GM23338 (cell line): Measurements from ENCODE around the gene C1QTNF2. TPM values are rescaled to one million over a fixed set of nuclear protein-coding genes. Genes with fewer than 3 reads are reported as not detected.
A peak's percentile ranks its signal among the peaks of the same experiment; 100 is the strongest.

Experiments
- ATAC-seq: fragments of 200-7000 bp; cut with Tn5 transposase; 3 replicates; pipeline ENCODE4 v1.9.1; 2020
- DNase-seq: peaks from one replicate; pipeline ENCODE4 v3.0.0-alpha.2; 2015; ENCODE audit warnings: low spot score
- H2AFZ ChIP-seq: fragments of 200-600 bp; sonication (generic); 2 replicates; pipeline ENCODE4 v1.8.0; 2016; ENCODE audit warnings: antibody characterized with exemption, mild to moderate bottlenecking, moderate library complexity
- H3F3A ChIP-seq: fragments of 200-600 bp; sonication (generic); replicated peaks from 2 replicates; pipeline ENCODE4 v1.8.0; 2017; ENCODE audit warnings: antibody characterized with exemption, mixed run types, low read depth
- H3K27ac ChIP-seq: fragments of 200-600 bp; sonication (generic); 2 replicates; pipeline ENCODE4 v1.6.1; 2016; ENCODE audit warnings: low read depth
- H3K27me3 ChIP-seq: fragments of 200-600 bp; sonication (generic); 2 replicates; pipeline ENCODE4 v1.8.0; 2016; ENCODE audit warnings: mild to moderate bottlenecking, mixed run types, moderate library complexity; ENCODE audit not compliant: insufficient read depth
- H3K36me3 ChIP-seq: fragments of 200-600 bp; sonication (generic); 2 replicates; pipeline ENCODE4 v1.8.0; 2016; ENCODE audit warnings: mild to moderate bottlenecking; ENCODE audit not compliant: insufficient read depth
- H3K4me1 ChIP-seq: fragments of 200-600 bp; sonication (generic); 2 replicates; pipeline ENCODE4 v1.8.0; 2016; ENCODE audit warnings: mild to moderate bottlenecking, moderate library complexity; ENCODE audit not compliant: insufficient read depth
- H3K4me2 ChIP-seq: fragments of 200-600 bp; sonication (generic); 2 replicates; pipeline ENCODE4 v1.7.1; 2017; ENCODE audit warnings: mixed run types
- H3K4me3 ChIP-seq: fragments of 200-600 bp; sonication (generic); 2 replicates; pipeline ENCODE4 v1.6.1; 2016; ENCODE audit warnings: mixed run types
- H3K79me2 ChIP-seq: fragments of 200-600 bp; sonication (generic); replicated peaks from 2 replicates; pipeline ENCODE4 v1.8.0; 2017; ENCODE audit warnings: mild to moderate bottlenecking; ENCODE audit not compliant: insufficient read depth
- H3K9me2 ChIP-seq: fragments of 200-600 bp; sonication (generic); 2 replicates; pipeline ENCODE4 v1.8.0; 2017; ENCODE audit not compliant: insufficient read depth
- H4K20me1 ChIP-seq: fragments of 200-600 bp; sonication (generic); replicated peaks from 2 replicates; pipeline ENCODE4 v1.8.0; 2017; ENCODE audit warnings: mild to moderate bottlenecking; ENCODE audit not compliant: insufficient read depth
- H3K27ac Mint-ChIP-seq: 2 replicates; pipeline ENCODE4 v1.8.0; 2020; ENCODE audit warnings: inconsistent platforms, mild to moderate bottlenecking, moderate library complexity, mixed read lengths
- H3K27me3 Mint-ChIP-seq: 3 replicates; pipeline ENCODE4 v1.8.0; 2022; ENCODE audit warnings: low read depth, mild to moderate bottlenecking, moderate library complexity, mixed read lengths, inconsistent platforms; ENCODE audit not compliant: insufficient read depth, poor library complexity
- H3K36me3 Mint-ChIP-seq: 3 replicates; pipeline ENCODE4 v1.8.0; 2021; ENCODE audit warnings: low read depth, mild to moderate bottlenecking, inconsistent platforms, moderate library complexity, mixed read lengths
- H3K4me1 Mint-ChIP-seq: 3 replicates; pipeline ENCODE4 v1.8.0; 2020; ENCODE audit warnings: mild to moderate bottlenecking, inconsistent platforms, mixed read lengths
- H3K4me3 Mint-ChIP-seq: 3 replicates; pipeline ENCODE4 v1.8.0; 2021; ENCODE audit warnings: moderate library complexity, mild to moderate bottlenecking, inconsistent platforms, mixed read lengths
- H3K9me3 Mint-ChIP-seq: 3 replicates; pipeline ENCODE4 v1.8.0; 2020; ENCODE audit warnings: moderate library complexity, mild to moderate bottlenecking, inconsistent platforms, mixed read lengths
- CREB1 ChIP-seq: fragments of 250-450 bp; sonication (Bioruptor Pico); IDR thresholded peaks from 2 replicates; pipeline ENCODE4 v1.5.0; 2020; ENCODE audit warnings: low read depth, mild to moderate bottlenecking, moderate library complexity
- EZH2 ChIP-seq: fragments of 200-600 bp; sonication (generic); IDR thresholded peaks from one replicate; pipeline ENCODE4 v1.8.0; 2017; ENCODE audit warnings: antibody characterized with exemption, mild to moderate bottlenecking, low read depth; ENCODE audit not compliant: unreplicated experiment
- EZH2phosphoT487 ChIP-seq: fragments of 200-600 bp; sonication (generic); IDR thresholded peaks from one replicate; pipeline ENCODE4 v1.8.1; 2018; ENCODE audit warnings: antibody characterized with exemption; ENCODE audit not compliant: unreplicated experiment
- JUNB ChIP-seq: IDR thresholded peaks from one replicate; pipeline ENCODE4 v1.6.1; 2016; ENCODE audit warnings: antibody characterized with exemption; ENCODE audit not compliant: unreplicated experiment
- NANOG ChIP-seq: IDR thresholded peaks from 2 replicates; pipeline ENCODE4 v1.6.1; 2016; ENCODE audit warnings: antibody characterized with exemption, borderline replicate concordance
- POLR2AphosphoS5 ChIP-seq: IDR thresholded peaks from 2 replicates; pipeline ENCODE4 v1.6.1; 2016; ENCODE audit warnings: antibody characterized with exemption, low read depth
- STAT1 ChIP-seq: IDR thresholded peaks from one replicate; pipeline ENCODE4 v1.6.1; 2016; ENCODE audit warnings: antibody characterized with exemption; ENCODE audit not compliant: unreplicated experiment
- ZNF114 ChIP-seq: fragments of 250-450 bp; sonication (Bioruptor Pico); IDR thresholded peaks from 2 replicates; pipeline ENCODE4 v1.5.0; 2020; ENCODE audit warnings: mild to moderate bottlenecking, moderate library complexity
- ZNF331 ChIP-seq: fragments of 250-450 bp; sonication (Bioruptor Pico); IDR thresholded peaks from 2 replicates; pipeline ENCODE4 v1.5.0; 2020; ENCODE audit warnings: low read depth, mild to moderate bottlenecking, moderate library complexity
- polyA plus RNA-seq: library from polyadenylated mRNA; unstranded; fragments of >200 nt; fragmentation: Nextera tagmentation; extraction: Ambion mirVana; gene quantifications from 2 replicates; pipeline ENCODE4 v1.2.1, GENCODE V29; 2016
- total RNA-seq: library from RNA; depleted of rRNA; stranded (reverse); fragments of >200 nt; shearing (Covaris generic); gene quantifications from 2 replicates; pipeline ENCODE4 v1.2.3, GENCODE V29; 2014
- TF ChIP-seq, protein P1 (sequence below), 2 experiments: fragments of 200-600 bp in 1 of 2; sonication (generic) in 1 of 2; conservative IDR thresholded peaks; 2 replicates each; pipeline versions ENCODE4 v1.5.1 to v1.6.1; 2016 to 2017; ENCODE audit warnings: antibody characterized with exemption in 2 of 2, low read depth in 2 of 2, mild to moderate bottlenecking in 2 of 2, moderate library complexity in 1 of 2
- TF ChIP-seq, protein P2 (sequence below): IDR thresholded peaks from 2 replicates; pipeline ENCODE4 v1.6.1; 2016; ENCODE audit warnings: antibody characterized with exemption
- TF ChIP-seq, protein P3 (sequence below): fragments of 250-450 bp; sonication (Bioruptor Pico); IDR thresholded peaks from 2 replicates; pipeline ENCODE4 v1.5.0; 2020; ENCODE audit warnings: mild to moderate bottlenecking, moderate library complexity
- TF ChIP-seq, protein P4 (sequence below): IDR thresholded peaks from one replicate; pipeline ENCODE4 v1.6.1; 2018; ENCODE audit warnings: antibody characterized with exemption; ENCODE audit not compliant: unreplicated experiment

The C1QTNF2 gene
- total and polyA plus RNA-seq, 2 experiments from 2014 or later = 0.56 to 0.92 TPM

DNA sequence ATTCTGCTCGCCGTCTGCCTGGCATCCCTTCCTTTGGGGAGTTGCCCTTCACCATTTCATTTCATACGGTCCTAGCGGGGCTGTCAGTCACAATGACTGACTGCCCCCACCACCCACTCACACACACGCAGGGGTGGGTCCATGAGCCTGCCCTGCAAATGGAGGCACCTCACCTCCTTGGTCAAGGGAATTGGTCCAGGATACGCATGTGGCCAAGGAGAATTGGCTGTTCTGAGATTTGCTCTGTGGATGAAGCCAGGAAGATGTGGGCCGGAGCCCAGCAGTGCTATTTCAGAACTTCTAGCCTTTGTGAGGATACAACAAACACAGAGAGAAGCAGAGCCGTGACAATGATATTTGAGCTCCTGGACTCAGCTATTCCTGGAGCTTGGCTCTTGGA, 17.0 kb downstream of the C1QTNF2 start:
- Mint-ChIP-seq H3K4me3 (no peak overlapping the region), H3K27me3 (peaks cover 4% of the 10 kb centered on the region), H3K4me1 (peaks cover 11% of the 10 kb centered on the region), H3K9me3 (no peaks in the 10 kb centered on the region), H3K36me3 (no peaks in the 10 kb centered on the region; the same call in 2 of the 3 replicates), H3K27ac (no peak overlapping the region)
- H3K4me2 ChIP-seq = no peak overlapping the region
- peak; percentile 57 for DNase-seq
- H3K27me3 ChIP-seq = no peaks in the 10 kb centered on the region
- H4K20me1 ChIP-seq = no peaks in the 10 kb centered on the region
- no peaks in the 10 kb centered on the region for H3K36me3 ChIP-seq
- no peaks in the 10 kb centered on the region for H3K4me1 ChIP-seq
- no peaks in the 10 kb centered on the region for H3F3A ChIP-seq
- H2AFZ ChIP-seq = no peak overlapping the region; the same call in 1 of the 2 replicates
- H3K79me2 ChIP-seq = no peaks in the 10 kb centered on the region
- no peak overlapping the region for H3K4me3 ChIP-seq
- ATAC-seq = peak; percentile 87
- H3K27ac ChIP-seq = no peak overlapping the region
- TF ChIP-seq CREB1 = no peak
- no peak for TF ChIP-seq JUNB
- no peak for TF ChIP-seq NANOG
- TF ChIP-seq, protein P1, sequence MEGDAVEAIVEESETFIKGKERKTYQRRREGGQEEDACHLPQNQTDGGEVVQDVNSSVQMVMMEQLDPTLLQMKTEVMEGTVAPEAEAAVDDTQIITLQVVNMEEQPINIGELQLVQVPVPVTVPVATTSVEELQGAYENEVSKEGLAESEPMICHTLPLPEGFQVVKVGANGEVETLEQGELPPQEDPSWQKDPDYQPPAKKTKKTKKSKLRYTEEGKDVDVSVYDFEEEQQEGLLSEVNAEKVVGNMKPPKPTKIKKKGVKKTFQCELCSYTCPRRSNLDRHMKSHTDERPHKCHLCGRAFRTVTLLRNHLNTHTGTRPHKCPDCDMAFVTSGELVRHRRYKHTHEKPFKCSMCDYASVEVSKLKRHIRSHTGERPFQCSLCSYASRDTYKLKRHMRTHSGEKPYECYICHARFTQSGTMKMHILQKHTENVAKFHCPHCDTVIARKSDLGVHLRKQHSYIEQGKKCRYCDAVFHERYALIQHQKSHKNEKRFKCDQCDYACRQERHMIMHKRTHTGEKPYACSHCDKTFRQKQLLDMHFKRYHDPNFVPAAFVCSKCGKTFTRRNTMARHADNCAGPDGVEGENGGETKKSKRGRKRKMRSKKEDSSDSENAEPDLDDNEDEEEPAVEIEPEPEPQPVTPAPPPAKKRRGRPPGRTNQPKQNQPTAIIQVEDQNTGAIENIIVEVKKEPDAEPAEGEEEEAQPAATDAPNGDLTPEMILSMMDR (conservative IDR thresholded peaks at IDR 0.05; ENCODE audit: low read depth in 2 of 2) = no peak
- no peak for TF ChIP-seq POLR2AphosphoS5
- TF ChIP-seq ZNF331 (CRISPR knock-in tag) = no peak
- no peak for TF ChIP-seq EZH2phosphoT487
- TF ChIP-seq, protein P2, sequence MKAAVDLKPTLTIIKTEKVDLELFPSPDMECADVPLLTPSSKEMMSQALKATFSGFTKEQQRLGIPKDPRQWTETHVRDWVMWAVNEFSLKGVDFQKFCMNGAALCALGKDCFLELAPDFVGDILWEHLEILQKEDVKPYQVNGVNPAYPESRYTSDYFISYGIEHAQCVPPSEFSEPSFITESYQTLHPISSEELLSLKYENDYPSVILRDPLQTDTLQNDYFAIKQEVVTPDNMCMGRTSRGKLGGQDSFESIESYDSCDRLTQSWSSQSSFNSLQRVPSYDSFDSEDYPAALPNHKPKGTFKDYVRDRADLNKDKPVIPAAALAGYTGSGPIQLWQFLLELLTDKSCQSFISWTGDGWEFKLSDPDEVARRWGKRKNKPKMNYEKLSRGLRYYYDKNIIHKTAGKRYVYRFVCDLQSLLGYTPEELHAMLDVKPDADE = no peak
- no peak for TF ChIP-seq EZH2
- TF ChIP-seq STAT1 = no peak
- TF ChIP-seq, protein P3, sequence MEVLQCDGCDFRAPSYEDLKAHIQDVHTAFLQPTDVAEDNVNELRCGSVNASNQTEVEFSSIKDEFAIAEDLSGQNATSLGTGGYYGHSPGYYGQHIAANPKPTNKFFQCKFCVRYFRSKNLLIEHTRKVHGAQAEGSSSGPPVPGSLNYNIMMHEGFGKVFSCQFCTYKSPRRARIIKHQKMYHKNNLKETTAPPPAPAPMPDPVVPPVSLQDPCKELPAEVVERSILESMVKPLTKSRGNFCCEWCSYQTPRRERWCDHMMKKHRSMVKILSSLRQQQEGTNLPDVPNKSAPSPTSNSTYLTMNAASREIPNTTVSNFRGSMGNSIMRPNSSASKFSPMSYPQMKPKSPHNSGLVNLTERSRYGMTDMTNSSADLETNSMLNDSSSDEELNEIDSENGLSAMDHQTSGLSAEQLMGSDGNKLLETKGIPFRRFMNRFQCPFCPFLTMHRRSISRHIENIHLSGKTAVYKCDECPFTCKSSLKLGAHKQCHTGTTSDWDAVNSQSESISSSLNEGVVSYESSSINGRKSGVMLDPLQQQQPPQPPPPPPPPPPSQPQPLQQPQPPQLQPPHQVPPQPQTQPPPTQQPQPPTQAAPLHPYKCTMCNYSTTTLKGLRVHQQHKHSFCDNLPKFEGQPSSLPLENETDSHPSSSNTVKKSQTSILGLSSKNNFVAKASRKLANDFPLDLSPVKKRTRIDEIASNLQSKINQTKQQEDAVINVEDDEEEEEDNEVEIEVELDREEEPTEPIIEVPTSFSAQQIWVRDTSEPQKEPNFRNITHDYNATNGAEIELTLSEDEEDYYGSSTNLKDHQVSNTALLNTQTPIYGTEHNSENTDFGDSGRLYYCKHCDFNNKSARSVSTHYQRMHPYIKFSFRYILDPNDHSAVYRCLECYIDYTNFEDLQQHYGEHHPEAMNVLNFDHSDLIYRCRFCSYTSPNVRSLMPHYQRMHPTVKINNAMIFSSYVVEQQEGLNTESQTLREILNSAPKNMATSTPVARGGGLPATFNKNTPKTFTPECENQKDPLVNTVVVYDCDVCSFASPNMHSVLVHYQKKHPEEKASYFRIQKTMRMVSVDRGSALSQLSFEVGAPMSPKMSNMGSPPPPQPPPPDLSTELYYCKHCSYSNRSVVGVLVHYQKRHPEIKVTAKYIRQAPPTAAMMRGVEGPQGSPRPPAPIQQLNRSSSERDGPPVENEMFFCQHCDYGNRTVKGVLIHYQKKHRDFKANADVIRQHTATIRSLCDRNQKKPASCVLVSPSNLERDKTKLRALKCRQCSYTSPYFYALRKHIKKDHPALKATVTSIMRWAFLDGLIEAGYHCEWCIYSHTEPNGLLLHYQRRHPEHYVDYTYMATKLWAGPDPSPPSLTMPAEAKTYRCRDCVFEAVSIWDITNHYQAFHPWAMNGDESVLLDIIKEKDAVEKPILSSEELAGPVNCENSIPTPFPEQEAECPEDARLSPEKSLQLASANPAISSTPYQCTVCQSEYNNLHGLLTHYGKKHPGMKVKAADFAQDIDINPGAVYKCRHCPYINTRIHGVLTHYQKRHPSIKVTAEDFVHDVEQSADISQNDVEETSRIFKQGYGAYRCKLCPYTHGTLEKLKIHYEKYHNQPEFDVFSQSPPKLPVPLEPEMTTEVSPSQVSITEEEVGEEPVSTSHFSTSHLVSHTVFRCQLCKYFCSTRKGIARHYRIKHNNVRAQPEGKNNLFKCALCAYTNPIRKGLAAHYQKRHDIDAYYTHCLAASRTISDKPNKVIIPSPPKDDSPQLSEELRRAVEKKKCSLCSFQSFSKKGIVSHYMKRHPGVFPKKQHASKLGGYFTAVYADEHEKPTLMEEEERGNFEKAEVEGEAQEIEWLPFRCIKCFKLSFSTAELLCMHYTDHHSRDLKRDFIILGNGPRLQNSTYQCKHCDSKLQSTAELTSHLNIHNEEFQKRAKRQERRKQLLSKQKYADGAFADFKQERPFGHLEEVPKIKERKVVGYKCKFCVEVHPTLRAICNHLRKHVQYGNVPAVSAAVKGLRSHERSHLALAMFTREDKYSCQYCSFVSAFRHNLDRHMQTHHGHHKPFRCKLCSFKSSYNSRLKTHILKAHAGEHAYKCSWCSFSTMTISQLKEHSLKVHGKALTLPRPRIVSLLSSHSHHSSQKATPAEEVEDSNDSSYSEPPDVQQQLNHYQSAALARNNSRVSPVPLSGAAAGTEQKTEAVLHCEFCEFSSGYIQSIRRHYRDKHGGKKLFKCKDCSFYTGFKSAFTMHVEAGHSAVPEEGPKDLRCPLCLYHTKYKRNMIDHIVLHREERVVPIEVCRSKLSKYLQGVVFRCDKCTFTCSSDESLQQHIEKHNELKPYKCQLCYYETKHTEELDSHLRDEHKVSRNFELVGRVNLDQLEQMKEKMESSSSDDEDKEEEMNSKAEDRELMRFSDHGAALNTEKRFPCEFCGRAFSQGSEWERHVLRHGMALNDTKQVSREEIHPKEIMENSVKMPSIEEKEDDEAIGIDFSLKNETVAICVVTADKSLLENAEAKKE (CRISPR knock-in tag) = no peak
- TF ChIP-seq, protein P4, sequence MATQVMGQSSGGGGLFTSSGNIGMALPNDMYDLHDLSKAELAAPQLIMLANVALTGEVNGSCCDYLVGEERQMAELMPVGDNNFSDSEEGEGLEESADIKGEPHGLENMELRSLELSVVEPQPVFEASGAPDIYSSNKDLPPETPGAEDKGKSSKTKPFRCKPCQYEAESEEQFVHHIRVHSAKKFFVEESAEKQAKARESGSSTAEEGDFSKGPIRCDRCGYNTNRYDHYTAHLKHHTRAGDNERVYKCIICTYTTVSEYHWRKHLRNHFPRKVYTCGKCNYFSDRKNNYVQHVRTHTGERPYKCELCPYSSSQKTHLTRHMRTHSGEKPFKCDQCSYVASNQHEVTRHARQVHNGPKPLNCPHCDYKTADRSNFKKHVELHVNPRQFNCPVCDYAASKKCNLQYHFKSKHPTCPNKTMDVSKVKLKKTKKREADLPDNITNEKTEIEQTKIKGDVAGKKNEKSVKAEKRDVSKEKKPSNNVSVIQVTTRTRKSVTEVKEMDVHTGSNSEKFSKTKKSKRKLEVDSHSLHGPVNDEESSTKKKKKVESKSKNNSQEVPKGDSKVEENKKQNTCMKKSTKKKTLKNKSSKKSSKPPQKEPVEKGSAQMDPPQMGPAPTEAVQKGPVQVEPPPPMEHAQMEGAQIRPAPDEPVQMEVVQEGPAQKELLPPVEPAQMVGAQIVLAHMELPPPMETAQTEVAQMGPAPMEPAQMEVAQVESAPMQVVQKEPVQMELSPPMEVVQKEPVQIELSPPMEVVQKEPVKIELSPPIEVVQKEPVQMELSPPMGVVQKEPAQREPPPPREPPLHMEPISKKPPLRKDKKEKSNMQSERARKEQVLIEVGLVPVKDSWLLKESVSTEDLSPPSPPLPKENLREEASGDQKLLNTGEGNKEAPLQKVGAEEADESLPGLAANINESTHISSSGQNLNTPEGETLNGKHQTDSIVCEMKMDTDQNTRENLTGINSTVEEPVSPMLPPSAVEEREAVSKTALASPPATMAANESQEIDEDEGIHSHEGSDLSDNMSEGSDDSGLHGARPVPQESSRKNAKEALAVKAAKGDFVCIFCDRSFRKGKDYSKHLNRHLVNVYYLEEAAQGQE = no peak
- no peak for TF ChIP-seq ZNF114 (CRISPR knock-in tag)
- H3K9me2 ChIP-seq = no peaks in the 10 kb centered on the region
